ENCODE results near the gene TTC7B.

Gene TTC7B

GRCh38 chr14:90697577-90698206 is 118.5 kb downstream of the TTC7B start:
- DNase-seq = peak; percentile 74

- DNase-seq = no peak
Observed at GRCh38 chr14:90697132-90697531, 119.1 kb downstream of the TTC7B start.

- DNase-seq = no peak
Observed at GRCh38 chr14:90696720-90697119, 119.5 kb downstream of the TTC7B start.

- DNase-seq = no peak
Observed at GRCh38 chr14:90695997-90696660, 120.1 kb downstream of the TTC7B start.

GRCh38 chr14:90693413-90693812 is 122.8 kb downstream of the TTC7B start:
- DNase-seq = peak; percentile 70

- DNase-seq = no peak
Observed at GRCh38 chr14:90692826-90693225, 123.4 kb downstream of the TTC7B start.

GRCh38 chr14:90692061-90692460 is 124.2 kb downstream of the TTC7B start:
- DNase-seq = no peak

- DNase-seq = no peak
Observed at GRCh38 chr14:90691627-90692026, 124.6 kb downstream of the TTC7B start.

- no peak for DNase-seq
Observed at GRCh38 chr14:90687680-90688079, 128.6 kb downstream of the TTC7B start.

GRCh38 chr14:90682615-90683014 is 133.6 kb downstream of the TTC7B start:
- no peak for DNase-seq

GRCh38 chr14:90681929-90682328 is 134.3 kb downstream of the TTC7B start:
- DNase-seq = no peak

GRCh38 chr14:90678846-90679362 is 137.3 kb downstream of the TTC7B start:
- DNase-seq = no peak

GRCh38 chr14:90678420-90678819 is 137.8 kb downstream of the TTC7B start:
- DNase-seq = no peak

- no peak for DNase-seq
Observed at GRCh38 chr14:90677484-90678050, 138.7 kb downstream of the TTC7B start.

GRCh38 chr14:90676912-90677311 is 139.3 kb downstream of the TTC7B start:
- DNase-seq = no peak

- DNase-seq = no peak
Observed at GRCh38 chr14:90676356-90676755, 139.9 kb downstream of the TTC7B start.

GRCh38 chr14:90675399-90675798 is 140.8 kb downstream of the TTC7B start:
- peak; percentile 97 for DNase-seq

GRCh38 chr14:90674716-90675115 is 141.5 kb downstream of the TTC7B start:
- no peak for DNase-seq

- peak; percentile 75 for DNase-seq
Observed at GRCh38 chr14:90674043-90674670, 142.1 kb downstream of the TTC7B start.

GRCh38 chr14:90671382-90672234 is 144.6 kb downstream of the TTC7B start:
- DNase-seq = no peak

- DNase-seq = no peak
Observed at GRCh38 chr14:90669731-90670130, 146.5 kb downstream of the TTC7B start.

- no peak for DNase-seq
Observed at GRCh38 chr14:90666571-90666970, 149.7 kb downstream of the TTC7B start.
